H54 (cell line): Measurements from ENCODE around the gene PROCA1.
A peak's percentile ranks its signal among the peaks of the same experiment; 100 is the strongest.
"Not testable (repeated sequence)": the region's sequence is repeated elsewhere in the genome, so short reads cannot be mapped to it uniquely, and the experiment has no call there.

ENCODE experiments used
- DNase-seq: peaks from one replicate; pipeline ENCODE4 v3.0.0; 2011; ENCODE audit warnings: low spot score, mixed read lengths; ENCODE audit not compliant: insufficient read length
- FAIRE-seq: peaks from 3 replicates; lab custom pipeline; 2011; peaks lifted over from hg19 to GRCh38; lab: Jason Lieb, UNC
- POLR2A ChIP-seq: IDR thresholded peaks from 2 replicates; pipeline ENCODE4 v1.6.1; 2011; ENCODE audit warnings: low read depth, mild to moderate bottlenecking, low read length

Gene PROCA1

DNA sequence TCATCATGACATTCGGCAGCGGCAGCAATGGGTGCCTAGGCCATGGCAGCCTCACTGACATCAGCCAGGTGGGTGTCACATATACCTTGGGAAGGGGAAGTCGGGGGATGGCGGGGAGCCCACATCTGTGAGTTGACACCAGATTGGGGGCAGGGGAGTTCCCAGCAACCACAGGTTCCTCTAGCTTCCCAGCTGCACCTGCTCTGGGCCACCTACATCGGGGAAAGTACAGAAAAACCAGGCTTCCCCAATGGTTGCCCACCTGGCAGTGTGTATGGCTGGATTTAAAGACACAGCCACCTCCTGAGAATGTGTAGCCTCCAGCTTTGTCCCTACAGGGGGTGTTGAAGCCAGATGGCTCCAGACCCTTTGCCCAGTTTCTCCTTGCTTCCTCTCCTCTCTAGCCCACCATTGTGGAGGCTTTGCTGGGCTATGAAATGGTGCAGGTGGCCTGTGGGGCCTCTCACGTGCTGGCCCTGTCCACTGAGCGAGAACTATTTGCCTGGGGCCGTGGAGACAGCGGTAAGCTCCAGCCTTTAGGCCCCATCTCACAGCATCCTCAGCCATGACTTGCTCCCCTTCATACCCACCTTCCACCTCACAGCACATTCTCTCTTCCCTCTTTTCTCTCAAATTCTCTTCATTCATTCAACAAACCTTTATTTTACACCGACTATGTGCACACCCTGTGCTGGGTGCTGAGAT lies 27.1 kb upstream of the PROCA1 start:
- no peak for TF ChIP-seq POLR2A
- no peak for FAIRE-seq

DNA sequence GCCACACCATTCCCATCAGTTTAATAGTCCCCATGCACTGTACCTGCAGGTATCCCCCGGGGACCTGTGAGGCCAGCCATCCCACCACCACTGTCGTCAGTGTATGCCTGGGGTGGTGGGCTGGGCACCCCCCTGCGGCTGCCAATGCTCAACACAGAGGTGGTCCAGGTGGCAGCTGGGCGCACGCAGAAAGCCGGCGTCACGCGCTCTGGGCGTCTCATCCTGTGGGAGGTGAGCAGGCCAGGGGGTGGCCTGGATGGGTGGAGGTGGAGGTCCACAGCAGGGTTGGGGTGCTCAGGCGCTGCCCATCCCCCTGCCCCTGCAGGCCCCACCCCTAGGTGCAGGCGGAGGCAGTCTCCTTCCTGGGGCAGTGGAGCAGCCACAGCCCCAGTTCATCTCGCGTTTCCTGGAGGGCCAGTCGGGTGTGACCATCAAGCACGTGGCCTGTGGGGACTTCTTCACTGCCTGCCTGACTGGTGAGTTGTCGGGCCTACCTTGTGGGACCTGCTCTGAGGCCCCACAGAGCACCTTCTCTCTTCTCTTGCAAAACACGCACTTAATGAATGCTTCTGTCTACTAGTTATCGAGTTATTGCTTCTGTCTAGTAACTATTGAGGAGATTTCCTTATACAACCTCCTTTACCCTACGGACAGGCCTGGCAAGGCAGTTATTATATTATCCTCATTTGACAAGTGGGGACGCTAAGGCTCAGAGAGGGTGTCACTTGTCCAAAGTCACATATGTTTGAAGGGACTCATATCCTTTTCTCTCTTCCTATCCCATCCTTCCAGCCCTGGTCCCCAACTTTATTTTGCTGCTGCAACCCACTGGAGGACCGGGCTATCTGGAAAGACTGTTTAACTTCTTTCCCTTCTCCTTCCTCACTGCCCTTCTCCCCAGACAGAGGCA lies 26.3 kb upstream of the PROCA1 start:
- no peak for FAIRE-seq
- TF ChIP-seq POLR2A: no peak
- DNase-seq: no peak

More for the DNA sequence above, 27.1 kb upstream of the PROCA1 start:
- DNase-seq: no peak

DNA sequence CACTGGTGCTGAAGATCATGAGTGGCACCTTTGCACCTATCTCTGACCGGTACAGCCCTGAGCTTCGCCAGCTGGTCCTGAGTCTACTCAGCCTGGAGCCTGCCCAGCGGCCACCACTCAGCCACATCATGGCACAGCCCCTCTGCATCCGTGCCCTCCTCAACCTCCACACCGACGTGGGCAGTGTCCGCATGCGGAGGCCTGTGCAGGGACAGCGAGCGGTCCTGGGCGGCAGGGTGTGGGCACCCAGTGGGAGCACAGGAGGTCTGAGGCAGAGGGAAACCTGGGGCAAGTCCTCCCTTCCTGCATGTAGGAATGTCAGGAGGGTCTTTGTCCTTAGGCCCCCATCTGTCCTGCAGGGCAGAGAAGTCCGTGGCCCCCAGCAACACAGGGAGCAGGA lies 25.6 kb upstream of the PROCA1 start:
- no peak for FAIRE-seq
- no peak for TF ChIP-seq POLR2A
- no peak for DNase-seq

DNA sequence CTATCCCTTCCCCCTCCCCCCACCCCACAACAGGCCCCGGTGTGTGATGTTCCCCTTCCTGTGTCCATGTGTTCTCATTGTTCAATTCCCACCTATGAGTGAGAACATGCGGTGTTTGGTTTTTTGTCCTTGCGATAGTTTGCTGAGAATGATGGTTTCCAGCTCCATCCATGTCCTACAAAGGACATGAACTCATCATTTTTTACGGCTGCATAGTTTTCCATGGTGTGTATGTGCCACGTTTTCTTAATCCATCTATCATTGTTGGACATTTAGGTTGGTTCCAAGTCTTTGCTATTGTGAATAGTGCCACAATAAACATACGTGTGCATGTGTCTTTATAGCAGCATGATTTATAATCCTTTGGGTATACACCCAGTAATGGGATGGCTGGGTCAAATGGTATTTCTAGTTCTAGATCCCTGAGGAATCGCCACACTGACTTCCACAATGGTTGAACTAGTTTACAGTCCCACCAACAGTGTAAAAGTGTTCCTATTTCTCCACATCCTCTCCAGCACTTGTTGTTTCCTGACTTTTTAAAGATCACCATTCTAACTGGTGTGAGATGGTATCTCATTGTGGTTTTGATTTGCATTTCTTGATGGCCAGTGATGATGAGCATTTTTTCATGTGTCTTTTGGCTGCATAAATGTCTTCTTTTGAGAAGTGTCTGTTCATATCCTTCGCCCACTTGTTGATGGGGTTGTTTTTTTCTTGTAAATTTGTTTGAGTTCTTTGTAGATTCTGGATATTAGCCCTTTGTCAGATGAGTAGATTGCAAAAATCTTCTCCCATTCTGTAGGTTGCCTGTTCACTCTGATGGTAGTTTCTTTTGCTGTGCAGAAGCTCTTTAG lies 24.5 kb upstream of the PROCA1 start:
- FAIRE-seq: not testable (repeated sequence)

DNA sequence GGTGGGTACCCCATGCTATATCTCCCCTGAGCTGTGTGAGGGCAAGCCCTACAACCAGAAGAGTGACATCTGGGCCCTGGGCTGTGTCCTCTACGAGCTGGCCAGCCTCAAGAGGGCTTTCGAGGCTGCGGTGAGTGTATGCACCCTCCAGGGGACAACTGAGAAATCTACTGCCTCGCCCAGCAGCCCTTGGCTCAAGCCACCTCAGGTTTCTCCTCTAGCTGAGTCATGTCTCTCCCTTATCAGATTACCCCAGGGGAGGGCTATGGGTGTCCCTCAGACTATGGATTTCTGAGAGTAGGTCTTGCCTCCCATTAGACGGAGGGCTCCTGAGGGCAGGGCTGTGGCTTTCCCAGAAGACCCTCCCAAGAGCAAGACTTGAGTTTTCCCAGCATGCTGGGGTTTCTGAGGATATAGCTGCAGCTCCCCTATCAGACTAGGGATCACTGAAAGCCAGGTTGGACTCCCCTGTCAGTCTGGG lies 23.6 kb upstream of the PROCA1 start:
- DNase-seq: peak; percentile 67
- no peak for FAIRE-seq
- TF ChIP-seq POLR2A: no peak

More for the DNA sequence above, 24.5 kb upstream of the PROCA1 start:
- DNase-seq: not testable (repeated sequence)

DNA sequence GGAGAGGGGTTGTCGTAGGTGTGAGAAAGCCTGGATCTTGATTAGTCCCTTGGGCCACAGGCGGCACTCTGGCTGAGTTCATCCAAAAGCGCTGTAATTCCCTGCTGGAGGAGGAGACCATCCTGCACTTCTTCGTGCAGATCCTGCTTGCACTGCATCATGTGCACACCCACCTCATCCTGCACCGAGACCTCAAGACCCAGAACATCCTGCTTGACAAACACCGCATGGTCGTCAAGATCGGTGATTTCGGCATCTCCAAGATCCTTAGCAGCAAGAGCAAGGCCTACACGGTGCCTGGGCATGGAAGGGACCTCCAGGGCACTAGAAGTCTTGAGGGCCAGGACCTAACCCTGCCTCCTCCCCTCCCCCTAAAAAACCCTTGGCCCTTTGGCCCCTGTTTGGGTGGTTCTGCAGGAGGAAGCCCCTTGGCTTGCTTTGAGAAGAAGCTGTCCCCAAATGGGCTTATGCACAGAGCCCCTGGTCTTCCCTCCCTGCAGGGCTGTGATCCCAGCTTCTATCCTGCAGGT lies 23.1 kb upstream of the PROCA1 start:
- TF ChIP-seq POLR2A: no peak
- FAIRE-seq: no peak
- no peak for DNase-seq

DNA sequence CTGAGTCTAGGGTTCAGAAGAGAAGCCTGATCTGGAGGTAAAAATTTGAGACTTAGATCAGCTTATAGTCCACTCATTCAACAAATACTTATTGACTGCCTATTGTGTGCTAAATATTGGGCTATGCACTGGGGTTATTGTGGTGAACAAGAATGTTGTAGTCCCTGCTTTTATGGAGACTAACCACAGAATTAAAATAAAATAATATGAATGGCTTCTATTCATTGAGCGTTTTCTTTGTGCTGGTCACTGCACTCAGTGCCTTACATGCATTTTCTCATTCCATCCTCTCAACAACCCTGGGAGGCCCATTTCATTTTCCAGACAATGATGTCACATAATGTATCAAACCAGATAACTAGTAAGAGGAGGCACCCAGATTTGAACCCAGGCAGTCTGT lies 21.7 kb upstream of the PROCA1 start:
- no peak for TF ChIP-seq POLR2A
- FAIRE-seq: no peak
- DNase-seq: no peak

DNA sequence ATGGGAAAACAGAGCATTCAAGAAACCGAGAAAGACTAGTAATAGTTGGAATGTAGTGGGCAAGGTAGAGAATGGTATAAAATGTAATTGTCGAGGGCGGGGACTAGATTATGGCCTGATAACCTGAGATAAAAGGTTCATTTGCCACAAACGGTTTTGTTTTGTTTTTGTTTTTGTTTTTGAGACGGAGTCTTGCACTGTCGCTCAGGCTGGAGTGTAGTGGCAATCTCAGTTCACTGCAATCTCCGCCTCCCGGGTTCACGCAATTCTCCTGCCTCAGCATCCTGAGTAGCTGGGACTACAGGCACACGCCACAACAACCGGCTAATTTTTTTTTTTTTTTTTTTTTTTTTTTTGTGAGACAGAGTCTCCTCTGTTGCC lies 18.3 kb upstream of the PROCA1 start:
- no peak for FAIRE-seq
- TF ChIP-seq POLR2A: no peak
- no peak for DNase-seq

DNA sequence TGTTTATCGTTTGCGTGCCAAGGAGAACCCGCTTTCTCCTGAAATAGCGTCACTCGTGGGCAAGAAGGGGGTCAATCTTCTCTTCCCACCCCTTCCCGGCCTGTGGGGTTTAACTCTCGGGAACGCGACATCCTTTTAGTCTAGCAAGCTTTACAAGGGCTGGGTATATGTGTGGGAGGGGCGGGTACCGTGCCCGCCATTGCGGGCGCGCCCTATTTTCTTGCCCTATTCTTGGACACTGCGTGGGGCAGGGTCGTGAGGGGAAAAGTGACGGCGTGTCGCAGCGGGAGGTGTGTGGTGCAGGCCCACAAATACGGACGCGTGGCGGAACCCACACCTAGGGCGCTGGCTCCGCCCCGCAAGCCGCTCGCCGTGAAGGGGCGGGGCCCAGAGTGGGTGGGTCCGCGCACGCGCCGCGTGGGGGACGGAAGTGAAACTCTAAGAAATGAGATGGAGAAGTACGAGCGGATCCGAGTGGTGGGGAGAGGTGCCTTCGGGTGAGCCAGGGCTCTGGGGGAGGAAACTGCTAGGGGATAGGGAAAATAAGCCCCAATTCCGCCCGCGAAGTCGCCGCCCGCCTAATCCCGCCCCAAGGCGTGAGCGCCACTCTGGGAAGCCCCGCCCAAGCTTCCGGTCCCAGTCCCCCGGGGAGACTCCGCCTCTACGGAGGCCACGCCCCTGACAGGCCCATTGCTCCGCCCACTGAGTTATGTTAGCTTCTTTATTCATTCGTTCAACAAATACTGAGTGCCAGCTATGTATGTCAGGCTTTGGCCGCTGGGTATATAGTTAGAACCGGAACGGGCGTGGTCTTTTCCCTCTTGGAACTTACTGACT lies 16.9 kb upstream of the PROCA1 start, which contains the start of gene NEK8:
NEK8 (plus strand) TSS at position 425 of the 837 bp plus-strand sequence; CDS start at position 451, 26 bp downstream.
- peak; percentile 93 for DNase-seq
- FAIRE-seq: no peak
- TF ChIP-seq POLR2A: peak; percentile 68

DNA sequence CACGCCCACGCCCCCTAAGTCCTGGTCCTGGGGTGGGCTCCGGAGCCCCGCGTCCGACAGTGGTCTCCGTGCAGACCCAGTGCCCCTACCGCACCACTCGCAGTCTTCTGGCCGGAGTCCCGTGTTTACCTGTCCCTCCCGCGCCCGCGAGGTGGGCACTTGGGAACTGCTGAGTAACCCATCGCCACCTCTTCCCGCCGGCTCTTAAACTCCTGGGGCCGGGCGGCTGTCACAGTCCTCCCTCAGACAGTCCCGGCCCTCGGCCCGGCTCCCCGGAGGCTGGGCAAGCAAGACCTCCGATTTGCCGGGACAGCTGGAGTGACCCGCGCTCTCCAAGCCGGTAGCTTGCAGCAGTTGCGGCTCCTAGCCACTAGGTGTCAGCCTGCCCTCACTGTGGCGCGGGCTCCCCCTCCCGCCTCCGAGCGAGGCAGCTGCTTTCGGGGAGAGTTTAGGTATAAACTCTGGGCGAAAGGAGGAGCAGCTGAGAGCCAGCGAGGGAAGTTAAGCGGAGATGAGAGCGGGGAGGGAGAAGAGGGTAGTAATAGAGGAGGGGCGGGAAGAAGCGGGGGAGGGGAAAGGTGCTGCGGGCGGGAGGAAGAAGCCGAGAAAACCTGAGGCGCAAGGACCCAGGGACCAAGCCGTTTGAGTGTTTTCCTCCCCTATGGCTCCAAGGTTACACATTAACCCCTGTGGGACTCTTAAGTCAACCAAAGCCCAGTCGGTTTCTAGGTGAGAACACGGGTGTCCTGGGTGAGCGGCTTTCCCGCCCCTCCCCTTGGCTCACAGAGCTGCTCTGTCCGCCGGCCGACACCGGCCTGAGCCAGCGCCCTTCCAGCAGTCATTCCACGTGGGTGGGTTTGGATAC lies 15.2 kb upstream of the PROCA1 start:
- FAIRE-seq: no peak
- peak; percentile 95 for DNase-seq
- TF ChIP-seq POLR2A: no peak; the same call in 1 of the 2 replicates

DNA sequence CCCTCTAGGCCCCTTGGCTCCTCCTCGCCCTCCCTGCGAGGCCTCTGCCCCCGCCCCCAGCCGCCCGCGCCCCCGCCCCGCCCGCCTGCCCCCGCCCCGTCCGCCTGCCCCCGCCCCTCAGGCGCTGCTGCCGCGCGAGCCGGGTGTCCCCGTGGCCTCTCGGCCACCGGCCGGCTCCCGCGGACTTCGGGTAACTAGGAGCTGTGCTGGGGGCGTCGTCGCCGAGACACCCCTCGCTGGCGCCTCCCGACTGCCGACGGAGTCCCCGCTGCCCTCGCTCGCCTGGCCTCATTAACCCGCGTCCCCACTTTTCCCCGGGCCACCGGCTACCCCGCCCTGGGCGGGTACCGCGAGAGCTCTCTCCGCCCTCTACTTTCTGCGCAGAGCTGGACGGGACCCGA lies 14.5 kb upstream of the PROCA1 start, which contains the start of gene TLCD1:
TLCD1 (minus strand) TSS at position 8 of the 401 bp plus-strand sequence. CDS start 136 bp downstream, outside the sequence.
- peak; percentile 73 for DNase-seq
- FAIRE-seq: no peak
- no peak for TF ChIP-seq POLR2A

DNA sequence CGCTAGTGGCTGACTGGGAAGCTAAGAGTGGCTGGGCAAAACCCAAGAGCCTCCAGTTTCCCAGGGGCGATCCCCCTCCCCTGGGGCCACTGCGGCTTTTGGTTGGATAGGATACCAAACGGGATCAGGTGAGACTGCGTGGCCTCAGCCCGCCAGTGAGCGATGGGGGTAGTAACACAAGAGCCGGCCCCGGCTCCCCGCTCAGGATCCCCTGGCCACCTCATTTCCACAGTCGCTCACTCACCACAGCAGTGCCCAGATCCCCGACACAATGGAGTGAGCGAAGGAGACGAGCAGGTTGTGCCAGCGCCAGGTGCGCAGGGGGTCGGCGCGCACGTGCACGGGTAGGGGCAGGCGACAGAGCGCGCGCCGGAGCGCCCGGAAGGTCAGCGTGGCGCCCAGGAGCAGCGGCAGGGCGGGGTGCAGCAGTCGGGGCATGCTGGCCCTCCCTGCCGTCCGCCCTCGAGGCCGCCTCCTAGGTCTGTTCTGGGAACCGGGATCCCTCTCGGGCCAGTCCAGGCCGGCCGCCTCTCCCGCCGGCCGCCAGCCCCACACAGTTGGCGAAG lies 14.1 kb upstream of the PROCA1 start:
- TF ChIP-seq POLR2A: peak; percentile 78
- DNase-seq (peak; percentile 83), FAIRE-seq (no peak)
